SIG-M5 treated with dmso at 0.1 percent for 504 hours (cell line): ENCODE measurements around the gene BMPR1A.
"Not testable (repeated sequence)": the region's sequence is repeated elsewhere in the genome, so short reads cannot be mapped to it uniquely, and the experiment has no call there.

Source experiments
- DNase-seq: peaks from one replicate; lab custom pipeline; 2025; ENCODE audit not compliant: unreplicated experiment; lab: John Stamatoyannopoulos, UW

The BMPR1A gene

DNA sequence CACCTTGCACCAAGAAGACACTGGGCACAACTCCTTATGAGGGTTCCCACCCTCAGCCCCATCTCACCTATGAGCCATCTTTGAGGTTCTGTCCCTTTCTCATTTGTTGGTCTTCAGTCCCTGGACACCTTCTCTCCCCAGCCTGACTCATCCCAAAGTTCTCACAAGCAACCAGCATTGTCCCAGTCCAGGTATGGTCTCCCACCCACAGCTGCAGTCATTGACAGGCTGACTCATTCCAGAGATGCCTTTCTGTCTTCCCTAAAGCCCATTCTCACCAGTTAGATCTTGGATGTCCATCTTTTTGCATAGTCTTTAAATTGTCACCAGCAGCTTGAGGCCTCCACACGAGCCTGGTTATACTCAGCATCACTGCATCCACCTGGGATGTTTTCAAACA, 26.7 kb upstream of the BMPR1A start:
- DNase-seq: no peak

DNA sequence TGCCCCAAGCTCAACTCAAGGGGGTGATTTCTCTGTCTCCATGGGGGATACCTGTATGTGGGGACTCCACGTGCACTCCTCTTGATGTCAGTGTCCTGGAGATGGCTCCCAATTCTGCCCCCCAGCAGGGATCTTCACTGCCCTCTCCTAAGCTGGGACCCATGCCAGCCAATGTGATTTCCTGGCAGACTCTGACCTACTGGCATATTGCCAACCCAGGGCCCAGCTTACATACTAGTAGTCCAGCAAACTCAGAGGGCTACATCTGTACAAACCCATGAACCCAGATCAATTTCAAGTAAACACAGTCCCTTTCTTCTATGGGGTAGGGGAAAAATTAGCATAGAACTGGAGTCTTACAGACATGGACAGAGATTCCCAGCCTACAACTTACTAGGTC, 26.2 kb upstream of the BMPR1A start:
- no peak for DNase-seq

DNA sequence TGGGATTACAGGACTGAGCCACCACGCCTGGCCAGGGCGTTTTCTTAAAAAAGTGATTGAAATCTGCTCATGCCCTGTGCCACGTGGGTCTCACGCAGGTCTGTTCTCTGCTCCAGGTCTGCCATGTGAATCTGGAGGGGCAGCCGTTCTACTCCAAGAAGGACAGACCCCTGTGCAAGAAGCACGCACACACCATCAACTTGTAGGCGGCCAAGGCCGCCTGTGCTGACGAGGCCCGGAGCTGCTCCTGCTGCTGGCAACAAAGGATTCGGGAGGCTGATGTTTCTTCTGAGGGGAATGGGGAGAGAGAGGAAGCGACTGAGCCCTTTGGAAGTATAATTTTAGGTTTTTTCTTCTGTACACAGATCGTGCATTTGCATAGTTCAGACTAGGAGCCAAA, 23.6 kb upstream of the BMPR1A start:
- DNase-seq: no peak

DNA sequence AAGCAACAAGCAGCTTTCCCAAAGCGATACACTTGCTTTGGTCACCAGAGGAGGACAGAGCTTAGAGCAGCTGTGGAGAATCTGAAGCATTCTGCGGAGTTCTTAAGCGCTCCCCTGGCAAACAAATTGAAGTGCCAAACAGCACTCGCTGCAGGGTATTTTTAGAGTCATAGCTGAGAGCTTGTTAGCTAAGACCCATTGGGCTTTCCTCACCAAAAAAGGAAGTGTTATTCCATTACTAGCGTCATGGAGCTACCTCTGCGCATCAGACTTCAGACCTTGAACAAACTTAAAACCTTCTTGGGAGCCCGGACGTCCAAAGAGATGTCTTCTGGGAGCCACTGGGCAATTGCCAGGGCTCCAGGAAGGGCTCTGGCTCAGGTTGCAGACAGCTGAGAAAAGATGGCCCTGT, 23.2 kb upstream of the BMPR1A start:
- no peak for DNase-seq

DNA sequence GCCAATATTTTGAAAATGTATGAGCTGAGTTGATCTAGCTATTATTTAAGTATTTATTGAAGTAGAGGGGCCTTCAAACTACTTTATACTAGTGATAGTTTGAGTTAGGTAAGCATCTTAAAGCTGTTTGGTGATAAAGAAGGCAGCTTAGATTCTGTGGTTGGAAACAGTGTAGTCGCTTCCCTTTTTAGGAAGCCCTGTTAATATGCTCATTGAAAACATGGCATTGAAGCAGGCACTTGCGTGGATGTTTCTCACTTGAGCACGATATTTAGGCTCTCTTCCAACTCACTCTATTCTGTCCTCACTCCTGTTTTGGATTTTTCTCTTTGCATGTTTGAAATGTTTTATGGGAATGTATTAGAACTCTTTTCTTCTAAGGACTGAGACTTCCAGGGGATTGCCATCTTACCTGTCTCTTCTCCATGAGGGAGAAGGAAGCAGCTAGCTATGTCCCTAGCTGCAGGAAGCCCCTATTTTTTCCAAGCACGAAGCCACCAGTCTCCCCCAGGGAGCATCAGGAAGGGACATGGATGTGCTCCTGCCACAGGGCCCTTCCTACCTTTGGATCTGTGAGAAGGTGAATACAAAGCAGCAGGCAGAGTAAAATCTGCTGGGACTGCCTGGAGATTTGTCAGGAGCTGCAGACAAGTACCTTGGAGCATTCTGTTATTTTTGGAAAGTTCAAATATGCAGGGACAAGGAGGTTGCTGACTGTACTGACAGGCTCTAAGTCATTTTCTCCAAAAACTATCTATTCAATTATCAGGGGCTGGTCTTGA, 22.0 kb upstream of the BMPR1A start:
- peak; percentile 45 for DNase-seq

DNA sequence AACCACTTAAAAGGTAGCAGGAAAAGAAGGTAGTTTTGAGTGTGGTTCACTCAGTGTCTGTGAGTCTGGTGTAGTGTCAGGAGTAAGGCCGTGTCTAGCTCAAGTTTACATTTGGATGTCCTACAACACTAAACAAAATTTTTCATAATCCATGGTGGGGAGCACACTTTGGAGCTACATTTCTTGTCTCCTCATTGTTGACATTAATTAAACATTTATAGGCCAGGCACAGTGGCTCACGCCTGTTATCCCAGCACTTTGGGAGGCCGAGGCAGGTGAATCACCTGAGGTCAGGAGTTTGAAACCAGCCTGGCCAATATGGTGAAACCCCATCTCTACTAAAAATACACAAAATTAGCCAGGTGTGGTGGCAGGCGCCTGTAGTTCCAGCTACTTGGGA, 21.1 kb upstream of the BMPR1A start:
- not testable (repeated sequence) for DNase-seq

DNA sequence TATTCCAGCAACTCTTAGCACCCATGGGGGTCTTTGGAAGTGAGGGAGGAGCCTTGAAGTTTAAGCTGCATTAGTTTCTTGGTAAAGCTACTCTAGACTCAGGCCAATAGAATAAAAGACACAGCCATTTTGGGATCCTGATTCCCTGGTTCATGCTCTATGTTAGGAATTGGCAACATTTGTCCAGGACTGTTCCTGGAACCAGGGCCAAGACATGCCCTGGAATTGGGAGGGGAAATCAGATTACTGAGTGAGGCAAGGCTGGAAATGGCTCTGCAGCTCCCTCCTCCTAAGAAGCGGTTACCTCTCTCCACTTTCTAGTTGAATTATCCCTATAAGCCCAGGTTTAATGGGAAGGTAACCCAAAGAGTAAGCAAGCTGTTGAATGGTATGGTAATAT, 14.2 kb upstream of the BMPR1A start:
- no peak for DNase-seq

DNA sequence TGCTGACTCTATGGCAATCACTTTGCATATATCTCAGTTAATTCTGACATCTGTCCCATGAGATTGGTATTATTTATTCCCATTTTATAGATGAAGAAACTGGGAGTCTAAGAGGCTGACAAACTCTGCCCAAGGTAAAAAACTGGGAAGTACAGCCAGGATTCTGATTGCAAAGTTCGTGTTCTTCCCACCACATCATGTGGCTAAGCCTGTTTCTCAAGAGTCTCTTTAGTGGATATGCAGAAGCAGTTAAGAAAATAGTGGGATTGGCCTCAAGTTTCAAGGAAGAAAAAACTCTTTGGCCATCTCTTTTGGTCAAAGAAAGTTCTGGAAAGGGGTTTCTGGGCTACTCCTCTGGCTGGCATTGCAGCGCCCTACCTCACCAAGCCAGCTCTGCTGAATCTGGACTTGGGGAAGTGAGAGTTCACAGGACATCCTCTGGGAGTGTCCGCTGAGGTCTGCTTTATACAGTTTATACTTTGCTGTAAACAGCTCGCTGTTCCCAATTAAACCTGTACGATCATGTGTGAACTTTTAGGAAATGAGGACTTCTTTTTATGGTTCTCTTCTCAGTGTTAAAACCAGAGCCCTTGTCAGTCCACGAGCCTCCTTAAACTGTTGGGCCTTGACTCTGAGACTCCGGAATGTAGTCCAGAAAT, 12.2 kb upstream of the BMPR1A start:
- DNase-seq: no peak

DNA sequence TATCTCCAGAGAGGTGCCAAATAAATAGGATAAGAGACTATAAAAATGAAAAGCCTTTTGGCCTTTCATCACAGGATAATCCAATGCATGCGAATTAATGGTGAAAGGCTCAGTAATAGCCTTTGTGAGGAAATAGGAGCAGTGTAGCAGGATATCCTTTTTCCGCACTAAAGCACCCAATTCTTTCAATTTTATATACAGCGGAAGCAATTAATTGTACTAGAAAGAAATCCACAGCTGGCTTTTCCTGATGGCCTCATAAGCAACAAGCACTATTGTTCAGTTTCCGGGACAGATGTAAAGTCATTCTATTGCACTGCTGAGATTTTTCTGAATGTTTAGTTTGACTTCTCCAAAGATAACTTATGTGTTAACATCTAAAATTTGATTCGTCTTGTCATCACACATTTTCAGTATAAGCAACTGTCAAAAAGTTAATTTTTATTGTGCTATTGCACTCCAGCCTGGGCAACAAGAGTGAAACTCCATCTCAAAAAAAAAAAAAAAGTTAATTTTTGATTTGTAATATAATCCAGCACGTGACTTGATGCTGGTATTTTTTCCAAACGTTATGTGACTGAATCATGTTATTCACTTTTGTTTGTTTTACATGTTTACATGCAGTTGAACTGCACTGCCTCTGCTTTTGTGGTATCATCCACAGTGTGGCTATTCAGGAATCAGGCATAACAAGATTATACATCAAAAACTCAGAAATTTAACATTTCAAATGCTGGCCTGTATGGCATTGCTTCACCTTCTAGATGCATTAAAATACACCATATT, 8.4 kb upstream of the BMPR1A start:
- no peak for DNase-seq

DNA sequence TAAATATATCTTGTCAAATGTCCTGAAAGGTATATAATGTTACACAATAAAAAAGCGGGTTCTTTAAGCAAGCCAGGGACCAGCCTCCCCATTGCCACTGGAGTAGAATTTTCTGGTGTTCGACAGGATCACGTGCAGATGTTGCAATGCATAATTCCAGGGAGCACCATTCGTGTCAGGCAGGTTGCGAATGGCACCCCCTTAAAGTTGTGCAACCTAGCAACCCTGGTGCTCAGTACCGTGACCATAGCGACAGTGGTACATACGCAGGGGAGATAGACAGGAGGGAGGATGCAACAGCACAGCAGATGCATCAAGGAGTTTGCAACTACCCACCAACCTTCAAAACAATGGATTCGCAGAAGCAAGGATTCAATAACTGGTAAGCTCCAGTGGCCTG, 6.6 kb upstream of the BMPR1A start:
- DNase-seq: no peak

DNA sequence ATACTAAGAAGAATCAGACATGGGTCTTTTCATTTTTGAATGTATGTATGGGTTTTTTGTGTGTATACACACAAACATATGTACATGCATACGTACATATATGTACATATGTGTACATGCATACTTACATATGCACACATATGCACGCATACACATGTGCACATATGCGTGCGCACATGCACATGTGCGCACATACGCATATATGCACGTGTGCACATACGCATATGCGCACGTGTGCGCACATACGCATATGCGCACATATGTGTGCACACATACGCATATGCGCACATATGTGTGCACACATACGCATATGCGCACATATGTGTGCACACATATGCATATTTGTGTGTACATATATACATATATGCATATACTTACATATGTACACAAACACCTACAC, 4.9 kb upstream of the BMPR1A start:
- DNase-seq: no peak

DNA sequence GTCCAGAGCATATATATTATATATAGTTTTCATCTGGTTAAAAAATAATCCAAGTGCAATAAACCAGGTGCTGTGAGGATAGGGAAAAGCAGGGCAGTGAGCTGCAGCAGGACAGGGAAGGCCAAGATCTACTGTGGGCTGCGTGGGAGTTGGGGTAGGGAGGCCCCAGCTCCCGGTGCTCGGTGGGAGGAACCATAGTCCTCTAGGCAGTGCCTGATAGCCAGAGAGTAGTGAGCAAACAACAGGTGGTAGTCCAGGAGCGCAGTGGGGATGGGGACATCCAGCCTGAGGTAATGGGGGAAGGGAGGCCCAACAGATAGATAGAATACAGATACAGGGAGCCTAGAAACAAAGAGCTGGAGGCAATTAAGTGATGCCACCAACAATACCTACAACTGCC, 4.1 kb upstream of the BMPR1A start:
- no peak for DNase-seq

DNA sequence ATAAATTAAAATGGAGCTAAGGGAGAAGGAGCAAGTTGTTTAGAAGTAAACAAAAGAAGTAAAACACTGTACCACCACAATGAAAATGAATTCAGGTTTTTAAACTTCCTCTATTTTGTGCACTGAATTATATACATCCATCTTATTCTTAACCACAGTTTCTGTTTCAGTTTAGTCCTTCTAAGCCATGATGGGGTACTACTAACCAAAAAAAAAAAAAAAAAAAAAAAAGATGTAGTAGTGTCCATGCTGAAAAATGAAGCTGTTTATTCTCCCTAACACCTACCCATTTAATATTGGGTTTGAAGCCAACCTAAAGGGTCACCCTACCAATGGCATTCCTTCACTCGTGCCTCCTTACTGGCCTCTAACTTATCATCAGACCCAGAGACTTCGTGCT, 3.4 kb upstream of the BMPR1A start:
- DNase-seq: peak; percentile 14

DNA sequence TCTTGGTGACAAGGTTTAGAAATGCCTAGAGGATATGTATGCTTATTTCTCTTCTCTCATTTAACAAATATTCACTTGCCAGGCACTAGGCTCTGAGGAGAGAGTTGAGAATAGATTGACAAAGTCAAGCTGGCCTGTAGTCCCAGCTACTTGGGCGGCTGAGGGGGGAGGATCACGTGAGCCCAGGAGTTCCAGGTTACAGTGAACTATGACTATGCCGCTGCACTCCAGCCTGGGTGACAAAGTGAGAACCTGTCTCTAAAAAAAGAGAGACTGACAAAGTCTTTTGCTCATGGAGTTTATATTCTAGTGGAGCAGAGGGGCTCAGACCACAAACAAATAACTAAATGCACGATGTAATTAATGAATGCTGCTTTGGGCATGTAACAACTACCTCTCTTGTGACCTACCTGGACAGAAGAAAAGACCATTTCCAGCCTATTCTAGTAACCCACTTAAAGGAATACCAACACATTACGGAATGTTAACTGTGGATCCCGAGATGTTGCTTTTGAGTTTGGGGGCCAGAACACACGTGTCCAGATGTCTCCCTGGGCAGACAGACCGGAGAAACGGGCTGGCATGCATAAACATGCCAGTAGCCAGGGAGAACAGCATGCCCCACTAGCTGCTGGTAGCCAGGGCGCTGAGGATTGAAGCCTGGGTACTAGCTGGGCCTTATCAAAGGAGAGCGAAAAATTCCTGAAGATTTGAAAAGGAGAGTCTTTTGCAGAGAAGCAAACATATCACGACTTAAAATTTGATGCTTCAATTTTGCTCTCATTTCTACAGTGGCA, 2.6 kb upstream of the BMPR1A start:
- no peak for DNase-seq

DNA sequence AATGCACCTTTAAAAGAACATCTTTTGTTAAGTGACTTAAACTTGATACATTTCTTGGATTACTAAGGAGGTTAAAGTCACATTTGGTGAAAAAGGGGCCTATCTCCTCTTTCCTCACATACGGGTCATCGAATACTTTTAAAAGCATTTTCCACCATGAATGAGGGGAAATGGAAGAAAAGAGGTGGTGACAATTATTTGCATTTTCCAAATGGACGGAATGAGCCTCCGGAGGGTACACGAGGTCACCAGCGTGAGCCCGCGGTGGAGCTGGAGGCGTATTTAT, 1.0 kb upstream of the BMPR1A start:
- DNase-seq: no peak

DNA sequence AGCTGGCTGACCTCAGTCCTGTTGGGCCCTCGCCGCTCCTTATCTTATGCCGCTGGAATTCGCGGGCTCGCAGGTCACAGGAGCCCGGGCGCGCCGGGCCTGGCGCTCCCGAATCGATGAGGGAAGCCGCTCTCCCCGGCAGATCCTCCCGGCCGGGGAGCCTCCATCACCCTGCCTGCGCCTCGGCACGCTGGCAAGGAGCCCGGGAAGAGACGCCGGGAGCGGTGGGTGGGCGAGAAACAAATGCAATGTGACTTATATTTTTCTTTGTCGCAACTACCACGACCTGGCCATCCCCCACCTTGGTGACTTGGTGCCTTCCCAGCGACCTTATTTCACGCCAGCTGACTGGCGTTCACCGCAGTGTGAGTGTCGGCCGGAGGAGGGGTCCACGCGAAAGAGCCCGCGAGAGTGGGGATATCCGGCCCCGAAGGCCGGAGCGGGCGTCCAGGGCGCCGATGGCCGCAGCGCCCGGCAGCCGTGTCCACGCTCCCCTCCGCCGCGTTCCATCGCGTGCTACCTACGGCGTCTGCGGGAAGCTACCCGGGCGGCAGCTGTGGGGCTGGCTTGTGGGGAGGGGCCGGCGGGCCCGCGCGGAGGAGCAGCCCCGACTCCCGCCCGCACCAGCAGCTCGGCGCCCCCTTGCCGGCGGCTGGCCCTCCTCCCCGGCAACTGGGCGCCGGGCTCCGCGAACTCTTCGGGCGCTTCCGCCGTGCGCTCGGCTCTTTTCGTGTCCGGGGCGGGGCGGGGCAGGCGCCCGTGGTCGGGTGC, 494 bp upstream of the BMPR1A start:
- DNase-seq: peak; percentile 83

DNA sequence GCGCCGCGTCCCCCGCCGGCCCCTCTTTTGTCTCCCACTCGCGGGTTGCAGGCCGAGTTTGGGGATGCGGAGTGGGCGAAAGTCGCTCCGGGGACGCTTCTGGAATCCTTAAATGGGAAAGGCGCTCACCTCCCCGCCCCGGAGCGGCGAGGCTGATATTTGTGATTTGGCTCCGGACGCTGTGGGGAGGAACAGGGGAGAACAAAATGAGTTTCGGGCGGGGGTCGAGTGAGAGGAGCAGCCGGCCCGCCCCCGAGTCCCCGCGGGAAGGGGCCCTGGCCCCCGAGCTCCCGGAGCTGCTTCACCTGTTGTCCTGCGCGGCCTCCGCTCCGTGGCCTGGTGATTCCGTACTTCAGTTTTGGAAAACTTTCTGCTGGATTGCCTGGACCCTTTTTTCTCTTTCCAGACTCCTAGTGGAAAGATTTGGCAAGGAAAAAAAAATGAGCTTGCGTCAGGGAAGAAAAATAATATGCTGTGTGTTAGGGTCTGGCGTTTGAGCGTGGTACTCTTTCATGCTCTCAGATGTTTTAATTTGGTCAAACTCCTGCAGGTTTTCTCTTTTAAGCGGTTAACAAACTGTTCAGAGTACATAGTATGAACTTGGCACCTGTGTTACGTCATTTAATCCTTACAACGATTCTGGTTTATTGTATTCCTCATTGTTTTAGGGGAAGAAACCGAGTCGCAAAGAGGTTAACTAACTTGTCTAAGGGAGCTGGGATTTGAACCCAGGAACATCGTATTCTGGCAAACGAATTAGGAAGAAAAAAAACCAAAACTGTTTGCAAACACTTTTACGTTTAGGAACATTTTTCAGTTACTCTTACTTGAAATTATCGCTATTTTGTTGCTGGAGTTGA, 924 bp downstream of the BMPR1A start:
- DNase-seq: no peak

DNA sequence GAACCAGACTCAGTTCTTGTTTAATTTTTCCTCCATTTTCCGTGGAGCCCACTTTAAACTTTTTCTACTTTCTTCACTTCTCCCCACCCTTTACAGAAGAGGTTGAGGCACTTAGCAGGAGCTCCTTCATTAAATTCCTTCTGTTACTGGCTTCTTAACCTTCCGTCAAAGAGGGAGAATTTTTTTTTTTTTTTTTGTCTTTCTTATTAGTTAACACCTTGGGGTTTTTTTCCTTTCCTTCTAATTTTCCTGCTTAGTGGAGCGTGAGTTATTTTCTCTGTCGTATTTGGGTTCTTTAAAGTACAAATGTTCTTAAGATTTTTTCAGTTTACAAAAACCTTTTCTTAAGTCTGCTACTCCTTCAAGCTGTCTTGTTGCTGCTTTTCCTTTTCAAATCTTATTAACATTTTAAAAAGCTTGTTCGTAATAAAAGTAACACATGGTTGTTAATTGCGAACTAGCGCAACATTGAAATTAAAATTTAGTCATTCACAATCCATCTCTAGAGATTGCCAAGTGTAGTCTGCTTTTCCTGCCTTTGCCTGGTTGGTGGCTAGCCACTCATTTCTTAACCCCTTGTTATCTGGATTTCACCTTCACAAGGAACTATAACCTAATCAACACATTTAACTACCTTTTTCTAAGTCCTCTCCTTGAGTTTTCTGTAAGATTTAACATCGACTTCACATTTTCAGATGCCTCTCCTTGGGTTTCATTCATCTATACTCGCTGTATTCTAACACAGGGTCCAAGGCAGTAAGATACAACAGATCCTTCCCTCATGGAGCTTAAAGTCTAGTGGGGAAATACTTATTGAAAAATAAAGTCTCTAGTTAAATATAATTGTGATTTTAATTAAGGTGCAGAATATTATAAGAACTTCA, 2.0 kb downstream of the BMPR1A start:
- no peak for DNase-seq
